SK-N-SH (cell line): ENCODE measurements around the gene POP4. TPM values are rescaled to one million over a fixed set of nuclear protein-coding genes. Genes with fewer than 3 reads are reported as not detected.

Source experiments
- CTCF ChIA-PET: fragments of 300-600, 350-600 bp; formaldehyde crosslinking; extraction: SDS; loops from one replicate; lab custom pipeline; 2021; lab: Yijun Ruan, JAX
- POLR2A ChIA-PET: fragments of 350-600 bp; sonication (Branson Sonifier 250); formaldehyde crosslinking; extraction: SDS; loops from one replicate; lab custom pipeline; 2020; ENCODE audit warnings: antibody characterized with exemption, inconsistent platforms; lab: Yijun Ruan, JAX
- DNase-seq: peaks from one replicate; pipeline ENCODE4 v3.0.0; 2012
- H2AFZ ChIP-seq: fragments of 200-600 bp; sonication (generic); 2 replicates; pipeline ENCODE4 v1.8.1; 2016; ENCODE audit warnings: antibody characterized with exemption, mild to moderate bottlenecking, low read depth
- H3F3A ChIP-seq: fragments of 200-600 bp; sonication (generic); replicated peaks from 2 replicates; pipeline ENCODE3; 2016; ENCODE audit warnings: antibody characterized with exemption, mild to moderate bottlenecking; ENCODE audit not compliant: insufficient read depth
- H3K27ac ChIP-seq, 2 experiments: fragments of 200-500 bp in 1 of 2; fragments of 200-600 bp in 1 of 2; sonication (Bioruptor generic) in 1 of 2; sonication (generic), shearing (Covaris generic) in 1 of 2; 2 replicates each; pipeline versions ENCODE4 v1.5.1 to v1.6.1; 2014 to 2016; ENCODE audit warnings: low read depth in 2 of 2, inconsistent platforms in 1 of 2, low read length in 1 of 2, mild to moderate bottlenecking in 1 of 2, mixed read lengths in 1 of 2
- H3K27me3 ChIP-seq: fragments of 200-600 bp; sonication (generic), shearing (Covaris generic); 2 replicates; pipeline ENCODE4 v1.6.1; 2016; ENCODE audit warnings: mixed run types; ENCODE audit not compliant: insufficient read depth
- H3K36me3 ChIP-seq, 2 experiments: fragments of 200-500 bp in 1 of 2; fragments of 200-600 bp in 1 of 2; sonication (Bioruptor generic) in 1 of 2; sonication (generic) in 1 of 2; replicated peaks in 1 of 2; 2 replicates each; pipeline versions ENCODE3 to v1.5.1; 2014 to 2016; ENCODE audit warnings: low read length in 1 of 2, mild to moderate bottlenecking in 1 of 2; ENCODE audit not compliant: insufficient read depth in 2 of 2, control insufficient read depth in 1 of 2
- H3K4me1 ChIP-seq, 2 experiments: fragments of 200-500 bp in 1 of 2; fragments of 200-600 bp in 1 of 2; sonication (Bioruptor generic) in 1 of 2; sonication (generic), shearing (Covaris generic) in 1 of 2; 2 replicates each; pipeline versions ENCODE4 v1.5.1 to v1.6.1; 2014 to 2016; ENCODE audit warnings: low read depth in 1 of 2, low read length in 1 of 2, mixed run types in 1 of 2; ENCODE audit not compliant: insufficient read depth in 2 of 2, control insufficient read depth in 1 of 2
- H3K4me2 ChIP-seq: fragments of 200-600 bp; sonication (generic), shearing (Covaris generic); 2 replicates; pipeline ENCODE4 v1.6.1; 2017; ENCODE audit warnings: mixed run types
- H3K4me3 ChIP-seq, 2 experiments: fragments of 200-500 bp in 1 of 2; fragments of 200-600 bp in 1 of 2; sonication (Bioruptor generic) in 1 of 2; sonication (generic), shearing (Covaris generic) in 1 of 2; 2 replicates each; pipeline versions ENCODE4 v1.5.1 to v1.8.1; 2014 to 2016; ENCODE audit warnings: low read depth in 2 of 2, inconsistent platforms in 1 of 2, low read length in 1 of 2, mild to moderate bottlenecking in 1 of 2, mixed read lengths in 1 of 2, moderate library complexity in 1 of 2
- H3K79me2 ChIP-seq: fragments of 200-600 bp; sonication (generic); 2 replicates; pipeline ENCODE4 v1.8.1; 2017; ENCODE audit warnings: mild to moderate bottlenecking; ENCODE audit not compliant: insufficient read depth
- H3K9ac ChIP-seq: fragments of 200-600 bp; sonication (generic); 2 replicates; pipeline ENCODE4 v1.6.1; 2017; ENCODE audit warnings: mixed run types
- H3K9me2 ChIP-seq: fragments of 200-600 bp; sonication (generic); 2 replicates; pipeline ENCODE4 v1.6.1; 2017; ENCODE audit warnings: mixed run types
- H3K9me3 ChIP-seq: fragments of 200-600 bp; sonication (generic); 2 replicates; pipeline ENCODE4 v1.6.1; 2017; ENCODE audit warnings: mixed run types, mild to moderate bottlenecking, moderate library complexity
- H4K20me1 ChIP-seq: fragments of 200-600 bp; sonication (generic); 2 replicates; pipeline ENCODE4 v1.6.1; 2017; ENCODE audit warnings: mild to moderate bottlenecking, mixed run types; ENCODE audit not compliant: insufficient read depth
- CTCF ChIP-seq: fragments of 200-600 bp; sonication (generic); IDR thresholded peaks from 2 replicates; pipeline ENCODE4 v1.6.1; 2017; ENCODE audit warnings: antibody characterized with exemption, mild to moderate bottlenecking, moderate library complexity
- EP300 ChIP-seq, 2 experiments: IDR thresholded peaks; 2 replicates each; pipeline versions ENCODE4 v1.4.0 to v1.6.1; 2012; ENCODE audit warnings: borderline replicate concordance in 1 of 2, low read depth in 1 of 2, low read length in 1 of 2
- EZH2phosphoT487 ChIP-seq: fragments of 200-600 bp; sonication (generic); IDR thresholded peaks from 2 replicates; pipeline ENCODE4 v1.6.1; 2017; ENCODE audit warnings: low read depth, mixed run types, mild to moderate bottlenecking, antibody characterized with exemption, moderate library complexity, borderline replicate concordance
- FOSL2 ChIP-seq: IDR thresholded peaks from 2 replicates; pipeline ENCODE4 v1.4.0; 2012; ENCODE audit warnings: low read depth, mild to moderate bottlenecking, moderate library complexity, borderline replicate concordance
- FOXJ3 ChIP-seq: sonication (generic); formaldehyde crosslinking; IDR thresholded peaks from 2 replicates; pipeline ENCODE4 v1.5.1; 2020; ENCODE audit warnings: mild to moderate bottlenecking, missing genetic modification reagents
- FOXM1 ChIP-seq: IDR thresholded peaks from 2 replicates; pipeline ENCODE4 v1.4.0; 2012; ENCODE audit warnings: low read depth, mild to moderate bottlenecking
- GABPA ChIP-seq: IDR thresholded peaks from 2 replicates; pipeline ENCODE4 v1.4.0; 2012; ENCODE audit warnings: low read depth, mild to moderate bottlenecking
- MEF2A ChIP-seq: IDR thresholded peaks from 2 replicates; pipeline ENCODE4 v1.4.0; 2012; ENCODE audit warnings: low read depth, borderline replicate concordance
- MXI1 ChIP-seq: IDR thresholded peaks from 2 replicates; pipeline ENCODE4 v1.6.1; 2012; ENCODE audit warnings: mild to moderate bottlenecking, low read depth, low read length, improper control_type of control experiment
- PBX3 ChIP-seq: IDR thresholded peaks from 2 replicates; pipeline ENCODE4; 2012
- POLR2AphosphoS5 ChIP-seq: IDR thresholded peaks from 2 replicates; pipeline ENCODE4 v1.6.1; 2012; ENCODE audit warnings: low read depth, low read length
- RFX5 ChIP-seq: IDR thresholded peaks from 2 replicates; pipeline ENCODE4 v1.6.1; 2012; ENCODE audit warnings: mild to moderate bottlenecking, improper control_type of control experiment, low read length
- RXRA ChIP-seq: IDR thresholded peaks from 2 replicates; pipeline ENCODE4 v1.4.0; 2012; ENCODE audit warnings: low read depth, mild to moderate bottlenecking, borderline replicate concordance
- SMC3 ChIP-seq: IDR thresholded peaks from 2 replicates; pipeline ENCODE4 v1.6.1; 2012; ENCODE audit warnings: low read depth, low read length, improper control_type of control experiment
- WGBS: methylation state at CpG from one replicate; pipeline ENCODE4 v1.1.6; 2017; ENCODE audit warnings: low lambda C conversion rate; 5-methylcytosine and 5-hydroxymethylcytosine counted together
- polyA plus RNA-seq, 3 experiments: library from polyadenylated mRNA; depleted of rRNA; stranded (reverse); fragments of >200 nt; gene quantifications; 2 replicates each; pipeline ENCODE4 v1.2.3, GENCODE V29; 2012
- TF ChIP-seq, protein P1 (sequence below): IDR thresholded peaks from 2 replicates; pipeline ENCODE4 v1.4.0; 2012; ENCODE audit warnings: low read depth, borderline replicate concordance
- TF ChIP-seq, protein P2 (sequence below): fragments of 150-350 bp; IDR thresholded peaks from 2 replicates; pipeline ENCODE4 v1.6.1; 2016; ENCODE audit warnings: mild to moderate bottlenecking, low read depth, low read length

The POP4 gene
- polyA plus RNA-seq, 1 of the 3 experiments (the other 2 are of a cell fraction) = 75.4 TPM

GRCh38 chr19:29634002-29634401, 27.9 kb downstream of the POP4 start:
- no peak overlapping the region for H3K27ac ChIP-seq
- H3K4me2 ChIP-seq = no peak overlapping the region
- no peaks in the 10 kb centered on the region for H3K9me2 ChIP-seq
- DNase-seq = no peak
- H3K4me3 ChIP-seq = no peak overlapping the region
- no peaks in the 10 kb centered on the region for H3K79me2 ChIP-seq
- TF ChIP-seq FOXJ3 (CRISPR knock-in tag) = no peak
- TF ChIP-seq RXRA = no peak
- no peak for TF ChIP-seq SMC3
- TF ChIP-seq, protein P1, sequence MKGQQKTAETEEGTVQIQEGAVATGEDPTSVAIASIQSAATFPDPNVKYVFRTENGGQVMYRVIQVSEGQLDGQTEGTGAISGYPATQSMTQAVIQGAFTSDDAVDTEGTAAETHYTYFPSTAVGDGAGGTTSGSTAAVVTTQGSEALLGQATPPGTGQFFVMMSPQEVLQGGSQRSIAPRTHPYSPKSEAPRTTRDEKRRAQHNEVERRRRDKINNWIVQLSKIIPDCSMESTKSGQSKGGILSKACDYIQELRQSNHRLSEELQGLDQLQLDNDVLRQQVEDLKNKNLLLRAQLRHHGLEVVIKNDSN = no peak
- TF ChIP-seq GABPA = no peak
- no peak for TF ChIP-seq FOSL2
- TF ChIP-seq, protein P2, sequence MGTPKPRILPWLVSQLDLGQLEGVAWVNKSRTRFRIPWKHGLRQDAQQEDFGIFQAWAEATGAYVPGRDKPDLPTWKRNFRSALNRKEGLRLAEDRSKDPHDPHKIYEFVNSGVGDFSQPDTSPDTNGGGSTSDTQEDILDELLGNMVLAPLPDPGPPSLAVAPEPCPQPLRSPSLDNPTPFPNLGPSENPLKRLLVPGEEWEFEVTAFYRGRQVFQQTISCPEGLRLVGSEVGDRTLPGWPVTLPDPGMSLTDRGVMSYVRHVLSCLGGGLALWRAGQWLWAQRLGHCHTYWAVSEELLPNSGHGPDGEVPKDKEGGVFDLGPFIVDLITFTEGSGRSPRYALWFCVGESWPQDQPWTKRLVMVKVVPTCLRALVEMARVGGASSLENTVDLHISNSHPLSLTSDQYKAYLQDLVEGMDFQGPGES = no peak
- no peak for TF ChIP-seq RFX5
- no peak for TF ChIP-seq MEF2A
- TF ChIP-seq EP300 (IDR thresholded peaks at IDR 0.05; ENCODE audit: borderline replicate concordance in 1 of 2, low read depth in 1 of 2, low read length in 1 of 2) = no peak
- TF ChIP-seq POLR2AphosphoS5 = no peak
- TF ChIP-seq MXI1 = no peak
- H3K27me3 ChIP-seq = no peaks in the 10 kb centered on the region; the same call in 1 of the 2 replicates
- no peaks in the 10 kb centered on the region for H4K20me1 ChIP-seq
- ChIA-PET POLR2A (no interaction called here), CTCF (interaction anchor here (1.7 to 2.6 kb wide), 2 partner anchors 24 to 82 kb away, joined by 5 to 9 read pairs; no protein-coding TSS in a partner anchor)
- H3K36me3 ChIP-seq = no peaks in the 10 kb centered on the region
- 10% methylated on average over 2 of the region's 2 CpGs for WGBS
- H2AFZ ChIP-seq = no peak overlapping the region
- no peaks in the 10 kb centered on the region for H3K9me3 ChIP-seq
- no peak overlapping the region for H3K9ac ChIP-seq
- H3K4me1 ChIP-seq = no peaks in the 10 kb centered on the region
- no peaks in the 10 kb centered on the region for H3F3A ChIP-seq

DNA sequence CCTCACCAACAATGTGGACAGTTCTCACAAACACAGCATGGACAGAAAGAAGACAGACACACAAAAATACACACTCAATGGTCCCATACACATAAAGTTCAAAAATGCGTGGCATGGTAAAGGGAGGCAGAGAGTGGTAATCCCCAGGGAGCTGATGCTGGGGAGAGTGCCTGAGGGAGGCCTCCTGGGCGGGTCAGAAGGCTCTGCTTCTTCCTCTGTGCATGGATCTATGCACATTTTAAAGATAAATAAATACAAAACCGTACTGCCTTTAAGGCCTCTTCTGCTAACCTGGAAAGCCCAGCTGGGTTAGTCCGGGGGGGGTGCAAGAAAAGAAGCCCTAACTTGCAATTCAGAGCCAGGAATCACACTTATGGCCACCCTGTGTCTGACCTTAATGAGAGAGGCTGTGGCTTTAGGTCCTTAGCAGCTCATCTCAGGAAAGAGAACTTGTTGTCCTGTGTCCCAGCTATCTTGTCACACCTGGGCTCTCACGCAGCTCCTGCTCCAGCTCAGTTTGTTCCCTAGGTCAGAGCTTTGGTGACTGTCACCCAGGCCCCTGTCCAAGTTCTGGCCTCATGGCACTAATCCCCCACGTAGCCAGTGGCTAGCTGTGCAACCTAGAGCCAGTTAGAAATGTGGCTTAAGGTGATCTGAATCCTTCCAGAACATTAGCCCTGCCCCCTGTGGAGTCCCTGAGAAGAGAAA, 28.5 kb downstream of the POP4 start:
- H3K9me3 ChIP-seq = no peaks in the 10 kb centered on the region
- ChIA-PET POLR2A (interaction anchor here (0.5 kb wide), 1 partner anchor 1513 kb away, joined by 3 read pairs; no protein-coding TSS in a partner anchor), CTCF (interaction anchor here (1.7 to 2.6 kb wide), 3 partner anchors 24 to 82 kb away, joined by 5 to 9 read pairs (median 8); no protein-coding TSS in a partner anchor)
- no peaks in the 10 kb centered on the region for H3K36me3 ChIP-seq
- no peak overlapping the region for H3K27ac ChIP-seq
- peak; percentile 3 for DNase-seq
- H4K20me1 ChIP-seq = no peaks in the 10 kb centered on the region
- TF ChIP-seq PBX3 (no peak), EZH2phosphoT487 (no peak), FOXM1 (no peak), FOXJ3 (CRISPR knock-in tag) (no peak), CTCF (no peak), RFX5 (no peak), MXI1 (no peak), RXRA (no peak)
- TF ChIP-seq, protein P2 = no peak
- H3K4me1 ChIP-seq = no peaks in the 10 kb centered on the region
- no peaks in the 10 kb centered on the region for H3K9me2 ChIP-seq
- no peak overlapping the region for H2AFZ ChIP-seq
- H3K27me3 ChIP-seq = no peaks in the 10 kb centered on the region; the same call in 1 of the 2 replicates
- H3K4me2 ChIP-seq = no peak overlapping the region
- WGBS = 18% methylated on average over 6 of the region's 6 CpGs
- no peaks in the 10 kb centered on the region for H3K79me2 ChIP-seq
- no peak overlapping the region for H3K9ac ChIP-seq
- H3K4me3 ChIP-seq = no peak overlapping the region
- H3F3A ChIP-seq = no peaks in the 10 kb centered on the region
